K562 (cell line): ENCODE results near the gene GAB1. TPM values are rescaled to one million over a fixed set of nuclear protein-coding genes. Genes with fewer than 3 reads are reported as not detected.
A peak's percentile ranks its signal among the peaks of the same experiment; 100 is the strongest.

ENCODE experiments used
- ATAC-seq: fragments of 200-7000 bp; cut with Tn5 transposase; 3 replicates; pipeline ENCODE4 v1.9.1; 2020; ENCODE audit warnings: moderate library complexity
- BruUV-seq: library from RNA; stranded (reverse); fragments of 400-500 nt; replicated peaks from 2 replicates; lab custom pipeline; 2021; lab: Mats Ljungman, UMichigan
- CTCF ChIA-PET: fragments of 300-600 bp; formaldehyde crosslinking; extraction: SDS; loops from one replicate; lab custom pipeline; 2021; ENCODE audit warnings: low intra/inter-chr PET ratio; lab: Yijun Ruan, JAX
- POLR2A ChIA-PET: fragments of 300-600, 350-650 bp; sonication (Branson Sonifier 250); formaldehyde crosslinking; extraction: SDS; loops from one replicate; lab custom pipeline; 2021; ENCODE audit warnings: antibody characterized with exemption, inconsistent platforms; lab: Yijun Ruan, JAX
- DNase-seq, 4 experiments: peaks; one replicate each; pipeline versions ENCODE4 v3.0.0 to v3.0.0-alpha.2; 2011 to 2018; ENCODE audit warnings: low spot score in 3 of 4, mixed read lengths in 3 of 4; ENCODE audit errors: extremely low read depth in 1 of 4
- FAIRE-seq: peaks from 2 replicates; lab custom pipeline; 2011; peaks lifted over from hg19 to GRCh38; lab: Jason Lieb, UNC
- H2AFZ ChIP-seq: 2 replicates; pipeline ENCODE4 v1.6.0; 2011; ENCODE audit warnings: low read depth, low read length, control low read depth, inconsistent platforms
- H3K27ac ChIP-seq: fragments of 200-600 bp; 3 replicates; pipeline ENCODE4 v1.8.0; 2011; ENCODE audit warnings: low read depth, mild to moderate bottlenecking, control low read depth, inconsistent platforms, low read length, moderate library complexity, mixed read lengths; ENCODE audit errors: extremely low read depth
- H3K27me3 ChIP-seq, 2 experiments: fragments of 300-600 bp in 1 of 2; 2 replicates in 1 of 2; 3 replicates in 1 of 2; pipeline versions ENCODE4 v1.6.0 to v1.8.0; 2011; ENCODE audit warnings: inconsistent platforms in 2 of 2, low read length in 2 of 2, mild to moderate bottlenecking in 1 of 2, mixed read lengths in 1 of 2, moderate library complexity in 1 of 2; ENCODE audit not compliant: control insufficient read depth in 2 of 2, insufficient read depth in 2 of 2
- H3K36me3 ChIP-seq: fragments of 300-600 bp; 3 replicates; pipeline ENCODE4 v1.8.0; 2011; ENCODE audit warnings: mild to moderate bottlenecking, low read length, inconsistent platforms; ENCODE audit not compliant: control insufficient read depth, insufficient read depth
- H3K4me1 ChIP-seq, 2 experiments: fragments of 200-600 bp in 1 of 2; replicated peaks in 1 of 2; 2 replicates in 1 of 2; 3 replicates in 1 of 2; pipeline versions ENCODE4 v1.5.1 to v1.8.0; 2011; ENCODE audit warnings: inconsistent platforms in 2 of 2, low read length in 2 of 2, mild to moderate bottlenecking in 1 of 2, mixed read lengths in 1 of 2, moderate library complexity in 1 of 2; ENCODE audit not compliant: control insufficient read depth in 2 of 2, insufficient read depth in 2 of 2
- H3K4me2 ChIP-seq: 2 replicates; pipeline ENCODE4 v1.6.1; 2011; ENCODE audit warnings: low read length, control low read depth, inconsistent platforms, mixed read lengths; ENCODE audit not compliant: insufficient read depth
- H3K4me3 ChIP-seq: fragments of 200-600 bp; sonication (generic), shearing (Covaris generic); 2 replicates; pipeline ENCODE4 v1.5.1; 2016; ENCODE audit warnings: control low read depth, inconsistent platforms
- H3K79me2 ChIP-seq: fragments of 200-600 bp; 3 replicates; pipeline ENCODE4 v1.8.0; 2011; ENCODE audit warnings: low read length, inconsistent platforms; ENCODE audit not compliant: control insufficient read depth, insufficient read depth
- H3K9ac ChIP-seq, 2 experiments: 2 replicates each; pipeline versions ENCODE4 v1.6.0 to v1.6.1; 2011; ENCODE audit warnings: low read depth in 2 of 2, low read length in 2 of 2, control low read depth in 1 of 2, inconsistent platforms in 1 of 2, mild to moderate bottlenecking in 1 of 2, mixed read lengths in 1 of 2; ENCODE audit not compliant: insufficient read depth in 1 of 2
- H3K9me1 ChIP-seq: one replicate; pipeline ENCODE4 v1.6.0; 2011; ENCODE audit warnings: inconsistent platforms, mild to moderate bottlenecking, low read length, moderate library complexity; ENCODE audit not compliant: control insufficient read depth, insufficient read depth
- H3K9me3 ChIP-seq: replicated peaks from 2 replicates; pipeline ENCODE4 v1.5.1; 2011; ENCODE audit warnings: low read depth, low read length, inconsistent platforms; ENCODE audit not compliant: control insufficient read depth, insufficient read depth
- H4K20me1 ChIP-seq: replicated peaks from 2 replicates; pipeline ENCODE4 v1.6.1; 2011; ENCODE audit warnings: low read length, inconsistent platforms, mixed read lengths; ENCODE audit not compliant: control insufficient read depth, insufficient read depth
- DPF2 ChIP-seq: fragments of 450-650 bp; IDR thresholded peaks from 2 replicates; pipeline ENCODE4 v1.6.1; 2016
- GATAD2A ChIP-seq: fragments of 450-650 bp; IDR thresholded peaks from 2 replicates; pipeline ENCODE4 v1.6.1; 2017
- HDAC2 ChIP-seq: fragments of 450-650 bp; IDR thresholded peaks from 2 replicates; pipeline ENCODE4 v1.6.1; 2016; ENCODE audit warnings: mild to moderate bottlenecking
- MTA2 ChIP-seq: fragments of 450-650 bp; IDR thresholded peaks from 2 replicates; pipeline ENCODE4 v1.6.1; 2016; ENCODE audit warnings: low read depth
- SMARCA4 ChIP-seq: fragments of 450-650 bp; IDR thresholded peaks from 2 replicates; pipeline ENCODE4 v1.6.1; 2016
- STAT5A ChIP-seq: IDR thresholded peaks from 2 replicates; pipeline ENCODE4 v1.6.1; 2012; ENCODE audit warnings: low read length, inconsistent platforms, borderline replicate concordance
- ZFP1 ChIP-seq: fragments of 450-650 bp; formaldehyde crosslinking; IDR thresholded peaks from 2 replicates; pipeline ENCODE4 v1.4.0; 2020; ENCODE audit warnings: mild to moderate bottlenecking, mixed read lengths
- WGBS: fragments of 100-300 bp; shearing (Covaris generic); methylation state at CpG from one replicate; pipeline ENCODE4 v1.1.6; 2016; ENCODE audit warnings: low coverage, mixed read lengths; ENCODE audit not compliant: insufficient coverage; ENCODE audit errors: missing lambda C conversion rate; 5-methylcytosine and 5-hydroxymethylcytosine counted together
- in situ Hi-C: fragments of 300-500 bp; cut with MboI; formaldehyde crosslinking; loops from 4 replicates; pipeline ENCODE4 v1.15.0; 2018; ENCODE audit warnings: inconsistent platforms, mixed read lengths
- intact Hi-C: fragments of 100-400 bp; cut with micrococcal nuclease; formaldehyde crosslinking; loops from 2 replicates; pipeline ENCODE4 v1.14.2; 2022
- polyA plus RNA-seq, 8 experiments: library from polyadenylated mRNA; depleted of rRNA in 4 of 8; stranded (reverse) in 5 of 8; unstranded in 3 of 8; fragments of >200 nt; fragmentation: Nextera tagmentation in 2 of 8; fragmentation: Illumina TruSeq in 1 of 8; extraction: Ambion mirVana in 2 of 8; extraction: Trizol in 1 of 8; gene quantifications; 2 replicates each; pipeline versions ENCODE4 v1.2.1 to v1.2.3, GENCODE V29; 2011 to 2014; ENCODE audit warnings: inconsistent platforms in 1 of 8, missing spikeins in 1 of 8
- total RNA-seq, 7 experiments: library from RNA; depleted of rRNA in 6 of 7; stranded (reverse); fragments of >200 nt in 6 of 7; fragmentation: Illumina TruSeq in 2 of 7; extraction: Trizol in 2 of 7; gene quantifications; 2 replicates each; pipeline versions ENCODE4 v1.2.1 to v1.2.3, GENCODE V29; 2011 to 2021; ENCODE audit warnings: low replicate concordance in 1 of 7

Gene GAB1
- total and polyA plus RNA-seq, 9 of the 15 experiments (the other 6 are each of a cell fraction or from before 2014, with no cell fraction given): 1.3 to 14.6 (median 7.5) TPM

GRCh38 chr4:143374771-143375170, 38.1 kb downstream of the GAB1 start:
- H3K4me1 ChIP-seq: peaks cover 10 to 23% of the 10 kb centered on the region in 2 experiments; a peak in 4 of 5 replicates
- H4K20me1 ChIP-seq: 0 out of 2 replicates have a peak, but pooled peaks cover 4% of the 10 kb centered on the region
- no peaks in the 10 kb centered on the region for H3K9me3 ChIP-seq
- TF ChIP-seq SMARCA4 (no peak), ZFP1 (CRISPR knock-in tag) (no peak), HDAC2 (no peak)
- no peak overlapping the region for H3K27ac ChIP-seq
- no peaks in the 10 kb centered on the region for H3K9me1 ChIP-seq
- no peak overlapping the region for H2AFZ ChIP-seq
- H3K4me3 ChIP-seq: no peak overlapping the region
- in situ Hi-C loops (no loop called here), intact Hi-C loops (loop anchor here (2.0 kb wide), 1 partner anchor 36 kb away; no protein-coding TSS in a partner anchor)
- no peak for ATAC-seq
- H3K4me2 ChIP-seq: no peak overlapping the region
- BruUV-seq: no TSS peak
- ChIA-PET CTCF (no interaction called here), POLR2A (interaction anchor here (0.9 kb wide), 1 partner anchor 23 kb away, joined by 3 read pairs; no protein-coding TSS in a partner anchor)
- H3K36me3 ChIP-seq: no peaks in the 10 kb centered on the region; the same call in 2 of the 3 replicates
- 82% methylated on average over 6 of the region's 6 CpGs for WGBS
- H3K79me2 ChIP-seq: peaks cover 79% of the 10 kb centered on the region
- DNase-seq: no peak
- no peak for FAIRE-seq
- no peak overlapping the region for H3K9ac ChIP-seq
- no peaks in the 10 kb centered on the region for H3K27me3 ChIP-seq

GRCh38 chr4:143375326-143376073, 38.8 kb downstream of the GAB1 start:
- Histone ChIP-seq H4K20me1 (0 out of 2 replicates have a peak, but pooled peaks cover 4% of the 10 kb centered on the region), H3K9ac (no peak overlapping the region; a peak in 1 of 4 replicates), H3K9me3 (no peaks in the 10 kb centered on the region), H3K79me2 (peaks cover 78% of the 10 kb centered on the region), H2AFZ (no peak overlapping the region), H3K27ac (no peak overlapping the region), H3K4me2 (no peak overlapping the region), H3K4me3 (no peak overlapping the region), H3K4me1 (peaks cover 10 to 23% of the 10 kb centered on the region in 2 experiments; a peak in 4 of 5 replicates), H3K27me3 (no peaks in the 10 kb centered on the region), H3K9me1 (no peaks in the 10 kb centered on the region), H3K36me3 (no peaks in the 10 kb centered on the region; the same call in 2 of the 3 replicates)
- FAIRE-seq (peak; percentile 19), DNase-seq (peak; percentile 39 to 57 (median 50)), ATAC-seq (peak; percentile 68)
- POLR2A ChIA-PET: interaction anchor here (0.9 kb wide), 1 partner anchor 24 kb away, joined by 3 read pairs; no protein-coding TSS in a partner anchor
- 32% methylated on average over 6 of the region's 6 CpGs for WGBS
- CTCF ChIA-PET: no interaction called here
- in situ Hi-C loops: no loop called here
- BruUV-seq: no TSS peak
- intact Hi-C loops: loop anchor here (2.0 kb wide), 1 partner anchor 37 kb away; no protein-coding TSS in a partner anchor
- TF ChIP-seq STAT5A (peak; percentile 51; the same call in 1 of the 2 replicates), GATAD2A (peak; percentile 34; the same call in 1 of the 2 replicates), DPF2 (peak; percentile 55; the same call in 1 of the 2 replicates), MTA2 (peak; percentile 33; the same call in 1 of the 2 replicates)
